Measurements from ENCODE around the gene CHAF1A. TPM values are rescaled to one million over a fixed set of nuclear protein-coding genes. Genes with fewer than 3 reads are reported as not detected.

Gene CHAF1A
- total RNA-seq, 1 donor from 2014 or later = 87.8 TPM

GRCh38 chr19:4390567-4391305 is 11.7 kb upstream of the CHAF1A start:
- peak overlapping the region; percentile 50 for H3K27ac Mint-ChIP-seq
- no peaks in the 10 kb centered on the region for H3K9me3 Mint-ChIP-seq
- no peak for DNase-seq (ENCODE audit: low spot score)
- H3K36me3 Mint-ChIP-seq (ENCODE audit: low read depth) = peaks cover 25% of the 10 kb centered on the region
- H3K27me3 Mint-ChIP-seq (ENCODE audit: low read depth) = no peaks in the 10 kb centered on the region
- H3K4me1 Mint-ChIP-seq (ENCODE audit: low read depth) = peaks cover 30% of the 10 kb centered on the region
- intact Hi-C loops (cut with micrococcal nuclease) = no loop called here
- H3K4me3 Mint-ChIP-seq (ENCODE audit: low read depth) = no peak overlapping the region

DNA sequence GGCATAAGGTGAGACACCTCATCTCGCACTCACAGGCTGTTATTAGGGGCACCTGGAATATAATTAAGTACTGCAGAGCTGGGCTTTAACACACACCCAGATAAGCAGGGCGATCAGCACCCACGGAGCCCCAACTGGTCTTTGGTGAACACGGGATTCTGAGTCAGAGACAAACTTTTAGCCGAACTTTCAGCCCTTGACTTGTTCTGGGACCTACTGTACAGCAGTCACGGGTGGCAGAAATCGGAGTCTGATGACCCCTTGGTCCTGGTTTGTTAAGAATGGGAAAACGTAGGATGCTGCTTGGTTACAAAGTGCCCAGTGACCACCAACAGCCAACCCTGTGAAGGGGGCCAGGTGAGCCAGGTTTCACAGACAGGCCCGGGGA is 11.1 kb upstream of the CHAF1A start:
- intact Hi-C loops (cut with micrococcal nuclease) = no loop called here
- Mint-ChIP-seq H3K9me3 (no peaks in the 10 kb centered on the region), H3K36me3 (ENCODE audit: low read depth) (peaks cover 28% of the 10 kb centered on the region), H3K27me3 (ENCODE audit: low read depth) (no peaks in the 10 kb centered on the region), H3K4me1 (ENCODE audit: low read depth) (peaks cover 33% of the 10 kb centered on the region), H3K4me3 (ENCODE audit: low read depth) (no peak overlapping the region), H3K27ac (peak overlapping the region; percentile 50)
- DNase-seq (ENCODE audit: low spot score) = no peak

DNA sequence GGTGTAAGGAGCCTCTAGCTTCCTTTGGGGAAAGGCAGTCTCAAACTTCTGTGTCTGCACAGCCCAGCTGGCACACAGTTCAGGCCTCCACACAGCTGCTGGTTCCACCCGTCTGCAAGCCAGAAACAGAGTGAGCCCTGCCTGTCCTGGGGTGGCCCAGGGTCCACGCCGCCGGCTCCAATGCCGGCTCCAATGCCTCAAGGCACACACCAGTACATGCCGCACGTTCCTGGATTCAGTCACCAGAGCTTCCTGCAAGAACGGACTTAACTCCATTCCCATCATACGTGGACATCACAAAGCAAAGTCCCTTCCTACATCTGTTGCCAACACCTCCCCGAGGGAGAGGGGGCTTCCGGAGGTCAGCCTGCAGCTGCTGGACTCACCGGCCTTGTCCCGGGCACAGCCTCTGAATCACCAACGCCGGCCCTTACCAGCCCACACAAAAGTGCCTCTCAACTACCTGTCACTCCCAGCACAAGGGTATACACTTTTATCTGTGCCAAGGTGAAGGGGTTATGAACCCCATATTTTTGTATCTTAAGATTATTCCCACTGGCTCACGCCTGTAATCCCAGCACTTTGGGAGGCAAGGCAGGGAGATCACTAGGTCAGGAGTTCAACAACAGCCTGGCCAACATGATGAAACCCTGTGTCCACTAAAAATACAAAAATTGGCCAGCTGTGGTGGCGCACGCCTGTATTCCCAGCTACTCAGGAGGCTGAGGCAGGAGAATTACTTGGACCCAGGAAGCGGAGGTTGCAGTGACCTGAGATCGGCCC is 10.5 kb upstream of the CHAF1A start:
- no peak for DNase-seq (ENCODE audit: low spot score)
- intact Hi-C loops (cut with micrococcal nuclease) = no loop called here
- H3K27me3 Mint-ChIP-seq (ENCODE audit: low read depth) = no peaks in the 10 kb centered on the region
- H3K4me1 Mint-ChIP-seq (ENCODE audit: low read depth) = peaks cover 37% of the 10 kb centered on the region
- H3K27ac Mint-ChIP-seq = no peak overlapping the region
- no peak overlapping the region for H3K4me3 Mint-ChIP-seq (ENCODE audit: low read depth)
- no peaks in the 10 kb centered on the region for H3K9me3 Mint-ChIP-seq
- peaks cover 34% of the 10 kb centered on the region for H3K36me3 Mint-ChIP-seq (ENCODE audit: low read depth)

DNA sequence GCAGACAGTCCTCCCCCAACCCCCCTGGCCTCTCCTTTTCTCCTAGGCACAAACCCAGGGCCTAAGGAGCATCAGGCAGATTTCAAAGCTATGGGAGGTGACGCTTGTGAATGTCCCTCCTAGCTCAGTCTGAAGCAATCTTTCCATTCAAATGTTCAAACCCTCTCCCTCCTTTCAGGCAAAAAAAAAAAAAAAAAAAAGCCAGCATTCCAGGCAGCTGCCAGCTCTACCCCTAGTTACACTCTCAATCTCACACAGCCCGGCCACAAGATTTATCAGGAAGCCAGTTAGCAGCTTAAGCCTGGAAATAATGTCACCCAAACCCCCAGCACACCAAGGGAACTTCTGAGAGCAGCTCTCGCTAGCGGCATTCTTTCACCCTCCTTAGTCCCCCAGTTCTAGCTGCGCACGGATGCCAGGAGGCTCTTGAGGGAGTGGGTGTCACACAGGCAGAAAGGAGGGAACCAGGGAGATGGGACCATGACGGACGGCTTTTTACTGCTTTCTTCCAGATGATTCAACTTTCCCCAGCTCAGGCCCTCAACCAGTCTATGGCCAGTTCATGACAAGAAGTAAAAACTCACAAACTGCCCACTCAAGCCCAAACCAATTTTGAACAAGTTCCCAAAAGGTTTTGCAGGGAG is 8.4 kb upstream of the CHAF1A start:
- intact Hi-C loops (cut with micrococcal nuclease) = no loop called here
- no peak overlapping the region for H3K4me3 Mint-ChIP-seq (ENCODE audit: low read depth)

DNA sequence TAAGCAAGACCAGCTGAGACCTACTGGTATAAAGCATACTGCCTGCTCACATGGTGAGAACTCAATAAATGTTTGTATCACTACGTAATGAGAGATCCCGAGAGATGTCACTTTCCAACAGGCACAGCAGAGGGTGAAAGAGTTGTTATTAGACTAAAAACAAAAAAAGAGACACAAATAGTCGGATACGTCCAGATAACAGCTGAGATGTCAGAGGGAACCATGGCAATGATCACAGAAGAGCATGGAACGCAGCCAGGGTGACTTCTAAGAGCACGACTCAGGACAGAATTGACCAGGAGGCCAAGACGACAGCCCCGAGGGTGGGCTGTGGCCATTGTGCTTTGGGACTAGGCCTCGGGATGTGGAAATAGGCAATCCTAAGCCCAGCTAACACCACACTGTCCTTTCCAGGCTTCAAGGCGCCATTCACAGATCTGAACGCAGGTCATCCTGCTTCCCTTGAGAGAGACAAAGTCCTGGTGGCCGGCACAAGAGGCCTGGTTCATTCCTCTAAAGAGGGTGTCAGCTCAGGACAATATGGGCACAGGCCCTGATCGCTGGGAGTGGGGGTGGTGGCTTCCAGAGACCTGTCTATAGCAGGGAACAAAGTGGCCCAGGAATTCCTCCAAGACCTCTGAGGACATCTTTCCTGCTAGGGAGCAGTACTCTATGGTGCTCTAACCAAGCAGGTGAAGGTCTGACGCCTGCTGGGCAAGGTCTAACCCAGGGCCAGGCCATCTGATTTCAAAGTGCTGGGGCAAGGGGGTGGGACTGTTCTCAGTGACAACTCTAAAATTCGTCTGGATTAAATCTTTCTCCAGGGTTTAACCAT is 5.3 kb upstream of the CHAF1A start:
- Mint-ChIP-seq H3K4me1 (ENCODE audit: low read depth) (peaks cover 45% of the 10 kb centered on the region), H3K36me3 (ENCODE audit: low read depth) (peaks cover 48% of the 10 kb centered on the region), H3K4me3 (ENCODE audit: low read depth) (no peak overlapping the region)

More for the DNA sequence above, 8.4 kb upstream of the CHAF1A start:
- Mint-ChIP-seq H3K27ac (peak overlapping the region; percentile 6), H3K36me3 (ENCODE audit: low read depth) (peaks cover 44% of the 10 kb centered on the region), H3K27me3 (ENCODE audit: low read depth) (no peaks in the 10 kb centered on the region), H3K4me1 (ENCODE audit: low read depth) (peaks cover 44% of the 10 kb centered on the region), H3K9me3 (no peaks in the 10 kb centered on the region)
- no peak for DNase-seq (ENCODE audit: low spot score)

DNA sequence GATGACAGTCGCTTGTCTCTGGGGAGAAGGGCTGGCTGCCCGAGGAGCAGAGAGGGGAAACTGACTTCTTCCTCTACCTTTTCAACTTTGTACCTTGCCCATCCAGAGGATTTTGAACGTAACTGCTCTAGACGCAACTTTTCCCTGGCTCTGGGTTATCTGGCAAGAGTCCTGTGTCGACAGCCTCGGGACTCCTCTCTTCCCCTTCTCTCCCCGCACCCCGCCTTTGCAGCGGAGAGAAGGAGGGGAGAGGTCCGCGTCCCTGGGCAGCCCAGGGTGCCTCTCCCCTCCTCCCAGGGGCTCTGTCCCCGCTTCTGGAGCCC is 2.7 kb upstream of the CHAF1A start:
- H3K27me3 Mint-ChIP-seq (ENCODE audit: low read depth) = no peaks in the 10 kb centered on the region
- H3K36me3 Mint-ChIP-seq (ENCODE audit: low read depth) = peaks cover 44% of the 10 kb centered on the region
- peaks cover 51% of the 10 kb centered on the region for H3K4me1 Mint-ChIP-seq (ENCODE audit: low read depth)
- peak overlapping the region; percentile 90 for H3K4me3 Mint-ChIP-seq (ENCODE audit: low read depth)
- no peaks in the 10 kb centered on the region for H3K9me3 Mint-ChIP-seq
- no peak for DNase-seq (ENCODE audit: low spot score)
- intact Hi-C loops (cut with micrococcal nuclease) = loop anchor here (1.0 to 10.0 kb wide), 6 partner anchors 30 to 1223 kb away; partner anchors contain the start of genes HDGFL2, MPND, SAFB and SAFB2
- peak overlapping the region; percentile 89 for H3K27ac Mint-ChIP-seq

More for the DNA sequence above, 5.3 kb upstream of the CHAF1A start:
- no peak overlapping the region for H3K27ac Mint-ChIP-seq
- DNase-seq (ENCODE audit: low spot score) = no peak
- H3K27me3 Mint-ChIP-seq (ENCODE audit: low read depth) = no peaks in the 10 kb centered on the region
- no peaks in the 10 kb centered on the region for H3K9me3 Mint-ChIP-seq
- intact Hi-C loops (cut with micrococcal nuclease) = no loop called here

- H3K27me3 Mint-ChIP-seq (ENCODE audit: low read depth) = no peaks in the 10 kb centered on the region
- peaks cover 42% of the 10 kb centered on the region for H3K36me3 Mint-ChIP-seq (ENCODE audit: low read depth)
These were observed 2.1 kb upstream of the CHAF1A start, which contains the start of gene SH3GL1 for GRCh38 chr19:4400135-4400936. TSS of gene SH3GL1 (minus strand) at chr19:4400547. CDS start at chr19:4400368, 179 bp downstream.

DNA sequence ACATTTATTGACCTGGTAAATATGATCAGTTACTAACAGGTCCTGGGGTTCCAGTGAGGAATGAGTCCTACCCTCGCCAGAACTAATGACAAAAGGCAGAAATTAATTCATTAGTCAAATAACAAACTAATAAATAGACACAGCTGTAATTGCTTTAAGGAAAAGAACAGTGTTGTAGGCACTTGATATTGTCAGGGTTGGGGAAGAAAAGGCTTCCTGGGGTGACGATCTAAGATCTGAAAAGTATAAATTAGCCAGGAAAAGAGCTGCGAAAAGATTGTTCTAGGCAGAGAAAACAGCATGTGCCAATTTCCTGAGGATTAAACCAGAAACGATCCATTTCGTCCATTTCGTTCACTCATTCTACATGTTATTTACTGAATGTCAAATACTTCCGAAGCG is 670 bp upstream of the CHAF1A start:
- H3K4me3 Mint-ChIP-seq (ENCODE audit: low read depth) = peak overlapping the region; percentile 80
- peaks cover 41% of the 10 kb centered on the region for H3K4me1 Mint-ChIP-seq (ENCODE audit: low read depth)
- H3K27me3 Mint-ChIP-seq (ENCODE audit: low read depth) = no peaks in the 10 kb centered on the region
- peak overlapping the region; percentile 90 for H3K27ac Mint-ChIP-seq
- H3K9me3 Mint-ChIP-seq = no peaks in the 10 kb centered on the region
- intact Hi-C loops (cut with micrococcal nuclease) = loop anchor here (2.0 to 10.0 kb wide), 5 partner anchors 53 to 1221 kb away; partner anchors contain the start of genes HDGFL2, SAFB, SAFB2 and UBXN6
- DNase-seq (ENCODE audit: low spot score) = no peak
- H3K36me3 Mint-ChIP-seq (ENCODE audit: low read depth) = peaks cover 41% of the 10 kb centered on the region

More at GRCh38 chr19:4400135-4400936, 2.1 kb upstream of the CHAF1A start, which contains the start of gene SH3GL1:
- intact Hi-C loops (cut with micrococcal nuclease) = loop anchor here (1.0 to 10.0 kb wide), 6 partner anchors 31 to 1222 kb away; partner anchors contain the start of genes HDGFL2, MPND, SAFB and SAFB2
- peak; percentile 87 for DNase-seq (ENCODE audit: low spot score)
- Mint-ChIP-seq H3K4me1 (ENCODE audit: low read depth) (peaks cover 49% of the 10 kb centered on the region), H3K4me3 (ENCODE audit: low read depth) (peak within 1 kb of the TSS; percentile 90), H3K9me3 (no peaks in the 10 kb centered on the region), H3K27ac (peak within 1 kb of the TSS; percentile 90)

- peak overlapping the region; percentile 84 for H3K27ac Mint-ChIP-seq
- intact Hi-C loops (cut with micrococcal nuclease) = loop anchor here (2.0 to 10.0 kb wide), 4 partner anchors 52 to 1219 kb away; partner anchors contain the start of genes SAFB, SAFB2, UBXN6 and YJU2
- peaks cover 33% of the 10 kb centered on the region for H3K36me3 Mint-ChIP-seq (ENCODE audit: low read depth)
- no peak for DNase-seq (ENCODE audit: low spot score)
- H3K9me3 Mint-ChIP-seq = no peaks in the 10 kb centered on the region
- peak overlapping the region; percentile 96 for H3K4me3 Mint-ChIP-seq (ENCODE audit: low read depth)
- peaks cover 38% of the 10 kb centered on the region for H3K4me1 Mint-ChIP-seq (ENCODE audit: low read depth)
- H3K27me3 Mint-ChIP-seq (ENCODE audit: low read depth) = no peaks in the 10 kb centered on the region
These were observed 743 bp downstream of the CHAF1A start for GRCh38 chr19:4403005-4403761.

- Mint-ChIP-seq H3K36me3 (ENCODE audit: low read depth) (peaks cover 38% of the 10 kb centered on the region), H3K4me1 (ENCODE audit: low read depth) (peaks cover 32% of the 10 kb centered on the region), H3K27me3 (ENCODE audit: low read depth) (no peaks in the 10 kb centered on the region), H3K9me3 (no peaks in the 10 kb centered on the region), H3K4me3 (ENCODE audit: low read depth) (no peak overlapping the region), H3K27ac (peak overlapping the region; percentile 5)
- no peak for DNase-seq (ENCODE audit: low spot score)
- intact Hi-C loops (cut with micrococcal nuclease) = loop anchor here (10.0 kb wide), 1 partner anchor 49 kb away; the partner anchor contains the start of gene UBXN6
These were observed 3.5 kb downstream of the CHAF1A start for GRCh38 chr19:4405977-4406376.

DNA sequence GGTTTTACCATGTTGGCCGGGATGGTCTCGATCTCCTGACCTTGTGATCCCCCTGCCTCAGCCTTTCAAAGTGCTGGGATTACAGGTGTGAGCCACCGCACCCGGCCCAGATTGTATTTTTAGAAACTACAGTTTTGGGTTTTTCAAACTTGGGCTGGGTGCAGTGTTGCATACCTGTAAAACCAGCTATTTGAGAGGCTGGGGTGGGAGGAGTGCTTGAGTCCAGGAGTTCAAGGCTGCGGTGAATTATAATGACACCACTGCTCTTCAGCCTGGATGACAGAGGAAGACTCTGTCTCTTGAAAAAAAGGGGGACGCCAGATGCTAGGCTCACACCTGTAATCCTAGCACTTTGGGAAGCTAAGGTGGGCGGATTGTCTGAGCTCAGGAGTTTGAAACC is 4.2 kb downstream of the CHAF1A start:
- no peaks in the 10 kb centered on the region for H3K27me3 Mint-ChIP-seq (ENCODE audit: low read depth)
- H3K4me1 Mint-ChIP-seq (ENCODE audit: low read depth) = peaks cover 25% of the 10 kb centered on the region
- intact Hi-C loops (cut with micrococcal nuclease) = loop anchor here (10.0 kb wide), 1 partner anchor 48 kb away; the partner anchor contains the start of gene UBXN6
- no peak overlapping the region for H3K4me3 Mint-ChIP-seq (ENCODE audit: low read depth)
- DNase-seq (ENCODE audit: low spot score) = no peak
- peaks cover 38% of the 10 kb centered on the region for H3K36me3 Mint-ChIP-seq (ENCODE audit: low read depth)
- H3K27ac Mint-ChIP-seq = no peak overlapping the region
- no peaks in the 10 kb centered on the region for H3K9me3 Mint-ChIP-seq
